Measurements from ENCODE around the gene CEP68.

CEP68 gene

GRCh38 chr2:65062843-65063825 is 6.9 kb downstream of the CEP68 start:
- H3K79me2 ChIP-seq (ENCODE audit: insufficient read depth, low read length), result peaks cover 27% of the 10 kb centered on the region; the same call in 1 of the 2 replicates
- H3K4me1 ChIP-seq (ENCODE audit: insufficient read depth, low read length, poor library complexity, severe bottlenecking), result peaks cover 20% of the 10 kb centered on the region
- no peaks in the 10 kb centered on the region for H3K27me3 ChIP-seq (ENCODE audit: insufficient read depth, low read length, poor library complexity, severe bottlenecking)
- no peaks in the 10 kb centered on the region for H3K36me3 ChIP-seq (ENCODE audit: insufficient read depth, low read length)
- no peaks in the 10 kb centered on the region for H3F3A ChIP-seq (ENCODE audit: low read depth)
- TF ChIP-seq EZH2phosphoT487 (IDR thresholded peaks at IDR 0.05; ENCODE audit: borderline replicate concordance), result no peak
- TF ChIP-seq CTCF (conservative IDR thresholded peaks at IDR 0.05; ENCODE audit: low read length), result no peak
- H3K4me2 ChIP-seq (ENCODE audit: low read depth, low read length, poor library complexity, severe bottlenecking), result no peak overlapping the region
- H3K9me3 ChIP-seq (ENCODE audit: insufficient read depth, low read depth, low read length), result no peaks in the 10 kb centered on the region
- peaks cover 1% of the 10 kb centered on the region for H4K20me1 ChIP-seq (ENCODE audit: insufficient read depth, low read length, poor library complexity, severe bottlenecking)
- H3K9ac ChIP-seq (ENCODE audit: low read depth, low read length, poor library complexity, severe bottlenecking), result no peak overlapping the region
- H2AFZ ChIP-seq (ENCODE audit: low read length), result no peak overlapping the region
- H3K9me2 ChIP-seq (replicated peaks; ENCODE audit: low read depth, low read length), result no peaks in the 10 kb centered on the region
- H3K4me3 ChIP-seq (ENCODE audit: low read length, poor library complexity, severe bottlenecking), result no peak overlapping the region

- peak; percentile 86 for TF ChIP-seq CTCF (conservative IDR thresholded peaks at IDR 0.05; ENCODE audit: low read length)
- no peak for TF ChIP-seq EZH2phosphoT487 (IDR thresholded peaks at IDR 0.05; ENCODE audit: borderline replicate concordance)
- Histone ChIP-seq H3F3A (ENCODE audit: low read depth) (no peaks in the 10 kb centered on the region), H4K20me1 (ENCODE audit: insufficient read depth, low read length, poor library complexity, severe bottlenecking) (no peaks in the 10 kb centered on the region), H3K36me3 (ENCODE audit: insufficient read depth, low read length) (peaks cover 4% of the 10 kb centered on the region; the same call in 1 of the 2 replicates), H2AFZ (ENCODE audit: low read length) (no peak overlapping the region), H3K27me3 (ENCODE audit: insufficient read depth, low read length, poor library complexity, severe bottlenecking) (no peaks in the 10 kb centered on the region), H3K4me2 (ENCODE audit: low read depth, low read length, poor library complexity, severe bottlenecking) (no peak overlapping the region), H3K4me3 (ENCODE audit: low read length, poor library complexity, severe bottlenecking) (no peak overlapping the region), H3K9ac (ENCODE audit: low read depth, low read length, poor library complexity, severe bottlenecking) (peak overlapping the region; percentile 9), H3K79me2 (ENCODE audit: insufficient read depth, low read length) (peaks cover 12% of the 10 kb centered on the region; the same call in 1 of the 2 replicates), H3K4me1 (ENCODE audit: insufficient read depth, low read length, poor library complexity, severe bottlenecking) (peaks cover 5% of the 10 kb centered on the region), H3K9me2 (replicated peaks; ENCODE audit: low read depth, low read length) (no peaks in the 10 kb centered on the region), H3K9me3 (ENCODE audit: insufficient read depth, low read depth, low read length) (no peaks in the 10 kb centered on the region)
Measured at GRCh38 chr2:65064728-65065552, 8.7 kb downstream of the CEP68 start.

- H3K9ac ChIP-seq (ENCODE audit: low read depth, low read length, poor library complexity, severe bottlenecking), result no peak overlapping the region
- no peak overlapping the region for H2AFZ ChIP-seq (ENCODE audit: low read length)
- TF ChIP-seq EZH2phosphoT487 (IDR thresholded peaks at IDR 0.05; ENCODE audit: borderline replicate concordance), result no peak
- TF ChIP-seq CTCF (conservative IDR thresholded peaks at IDR 0.05; ENCODE audit: low read length), result no peak; the same call in 1 of the 2 replicates
- H3K9me2 ChIP-seq (replicated peaks; ENCODE audit: low read depth, low read length), result no peaks in the 10 kb centered on the region
- H3K36me3 ChIP-seq (ENCODE audit: insufficient read depth, low read length), result peaks cover 34% of the 10 kb centered on the region; the same call in 1 of the 2 replicates
- no peaks in the 10 kb centered on the region for H3K9me3 ChIP-seq (ENCODE audit: insufficient read depth, low read depth, low read length)
- no peaks in the 10 kb centered on the region for H4K20me1 ChIP-seq (ENCODE audit: insufficient read depth, low read length, poor library complexity, severe bottlenecking)
- no peak overlapping the region for H3K4me2 ChIP-seq (ENCODE audit: low read depth, low read length, poor library complexity, severe bottlenecking)
- peaks cover 3% of the 10 kb centered on the region for H3K4me1 ChIP-seq (ENCODE audit: insufficient read depth, low read length, poor library complexity, severe bottlenecking)
- H3F3A ChIP-seq (ENCODE audit: low read depth), result no peaks in the 10 kb centered on the region
- H3K79me2 ChIP-seq (ENCODE audit: insufficient read depth, low read length), result no peaks in the 10 kb centered on the region; the same call in 1 of the 2 replicates
- H3K27me3 ChIP-seq (ENCODE audit: insufficient read depth, low read length, poor library complexity, severe bottlenecking), result no peaks in the 10 kb centered on the region
- H3K4me3 ChIP-seq (ENCODE audit: low read length, poor library complexity, severe bottlenecking), result no peak overlapping the region
Measured at GRCh38 chr2:65067806-65068553, 11.8 kb downstream of the CEP68 start.
